ENCODE measurements around the gene SLC49A3.

SLC49A3 gene

GRCh38 chr4:661881-662761 lies 26.8 kb downstream of the SLC49A3 start:
- WGBS: 95% methylated on average over 42 of the region's 42 CpGs

GRCh38 chr4:661231-661630 lies 27.7 kb downstream of the SLC49A3 start:
- no peaks in the 10 kb centered on the region for H3K4me1 ChIP-seq (ENCODE audit: insufficient read depth, low read length)
- no peak overlapping the region for H3K4me3 ChIP-seq (ENCODE audit: low read length)
- 83% methylated on average over 3 of the region's 3 CpGs for WGBS
- no peak overlapping the region for H3K27ac ChIP-seq (ENCODE audit: low read depth, low read length)
- H3K9ac ChIP-seq (ENCODE audit: low read depth, low read length): no peak overlapping the region
- H3K9me3 ChIP-seq (ENCODE audit: insufficient read depth, low read depth, low read length): no peaks in the 10 kb centered on the region
- no peaks in the 10 kb centered on the region for H3K27me3 ChIP-seq (ENCODE audit: insufficient read depth, low read length)
- H3K36me3 ChIP-seq (ENCODE audit: insufficient read depth, low read length): no peaks in the 10 kb centered on the region

More at GRCh38 chr4:661881-662761, 26.8 kb downstream of the SLC49A3 start:
- Histone ChIP-seq H3K27ac (ENCODE audit: low read depth, low read length) (no peak overlapping the region), H3K9ac (ENCODE audit: low read depth, low read length) (no peak overlapping the region), H3K4me1 (ENCODE audit: insufficient read depth, low read length) (no peaks in the 10 kb centered on the region), H3K36me3 (ENCODE audit: insufficient read depth, low read length) (no peaks in the 10 kb centered on the region), H3K4me3 (ENCODE audit: low read length) (no peak overlapping the region), H3K9me3 (ENCODE audit: insufficient read depth, low read depth, low read length) (no peaks in the 10 kb centered on the region), H3K27me3 (ENCODE audit: insufficient read depth, low read length) (no peaks in the 10 kb centered on the region)

DNA sequence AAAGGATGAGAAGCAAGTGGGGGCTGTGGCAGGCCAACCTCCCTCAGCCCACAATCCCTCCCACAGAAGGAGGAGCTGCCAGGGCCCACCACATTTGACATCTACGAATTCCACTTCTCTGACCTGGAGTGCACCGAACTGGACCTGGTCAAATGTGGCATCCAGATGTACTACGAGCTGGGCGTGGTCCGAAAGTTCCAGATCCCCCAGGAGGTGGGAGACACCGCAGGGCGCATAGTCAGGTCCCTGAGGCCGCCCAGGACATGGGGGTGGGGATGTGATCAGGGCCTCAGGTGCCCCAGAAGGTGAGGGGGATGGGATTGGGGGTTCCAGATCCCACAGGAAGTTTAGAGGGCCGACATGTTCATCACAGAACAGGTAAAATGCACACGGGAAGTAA lies 28.6 kb downstream of the SLC49A3 start:
- no peak overlapping the region for H3K9ac ChIP-seq (ENCODE audit: low read depth, low read length)
- H3K27me3 ChIP-seq (ENCODE audit: insufficient read depth, low read length): no peaks in the 10 kb centered on the region
- H3K36me3 ChIP-seq (ENCODE audit: insufficient read depth, low read length): no peaks in the 10 kb centered on the region
- H3K9me3 ChIP-seq (ENCODE audit: insufficient read depth, low read depth, low read length): no peaks in the 10 kb centered on the region
- no peak overlapping the region for H3K27ac ChIP-seq (ENCODE audit: low read depth, low read length)
- H3K4me3 ChIP-seq (ENCODE audit: low read length): no peak overlapping the region
- 94% methylated on average over 10 of the region's 10 CpGs for WGBS
- H3K4me1 ChIP-seq (ENCODE audit: insufficient read depth, low read length): no peaks in the 10 kb centered on the region

GRCh38 chr4:659851-660250 lies 29.1 kb downstream of the SLC49A3 start:
- no peaks in the 10 kb centered on the region for H3K27me3 ChIP-seq (ENCODE audit: insufficient read depth, low read length)
- H3K27ac ChIP-seq (ENCODE audit: low read depth, low read length): no peak overlapping the region
- H3K9ac ChIP-seq (ENCODE audit: low read depth, low read length): no peak overlapping the region
- no peaks in the 10 kb centered on the region for H3K4me1 ChIP-seq (ENCODE audit: insufficient read depth, low read length)
- H3K36me3 ChIP-seq (ENCODE audit: insufficient read depth, low read length): no peaks in the 10 kb centered on the region
- 96% methylated on average over 8 of the region's 8 CpGs for WGBS
- H3K4me3 ChIP-seq (ENCODE audit: low read length): no peak overlapping the region
- H3K9me3 ChIP-seq (ENCODE audit: insufficient read depth, low read depth, low read length): no peaks in the 10 kb centered on the region

- H3K27me3 ChIP-seq (ENCODE audit: insufficient read depth, low read length): no peaks in the 10 kb centered on the region
- H3K27ac ChIP-seq (ENCODE audit: low read depth, low read length): no peak overlapping the region
- no peak overlapping the region for H3K9ac ChIP-seq (ENCODE audit: low read depth, low read length)
- no peak overlapping the region for H3K4me3 ChIP-seq (ENCODE audit: low read length)
- no peaks in the 10 kb centered on the region for H3K36me3 ChIP-seq (ENCODE audit: insufficient read depth, low read length)
- no peaks in the 10 kb centered on the region for H3K9me3 ChIP-seq (ENCODE audit: insufficient read depth, low read depth, low read length)
- H3K4me1 ChIP-seq (ENCODE audit: insufficient read depth, low read length): no peaks in the 10 kb centered on the region
- 94% methylated on average over 32 of the region's 32 CpGs for WGBS
Observed at GRCh38 chr4:658681-659667, 30.0 kb downstream of the SLC49A3 start.

DNA sequence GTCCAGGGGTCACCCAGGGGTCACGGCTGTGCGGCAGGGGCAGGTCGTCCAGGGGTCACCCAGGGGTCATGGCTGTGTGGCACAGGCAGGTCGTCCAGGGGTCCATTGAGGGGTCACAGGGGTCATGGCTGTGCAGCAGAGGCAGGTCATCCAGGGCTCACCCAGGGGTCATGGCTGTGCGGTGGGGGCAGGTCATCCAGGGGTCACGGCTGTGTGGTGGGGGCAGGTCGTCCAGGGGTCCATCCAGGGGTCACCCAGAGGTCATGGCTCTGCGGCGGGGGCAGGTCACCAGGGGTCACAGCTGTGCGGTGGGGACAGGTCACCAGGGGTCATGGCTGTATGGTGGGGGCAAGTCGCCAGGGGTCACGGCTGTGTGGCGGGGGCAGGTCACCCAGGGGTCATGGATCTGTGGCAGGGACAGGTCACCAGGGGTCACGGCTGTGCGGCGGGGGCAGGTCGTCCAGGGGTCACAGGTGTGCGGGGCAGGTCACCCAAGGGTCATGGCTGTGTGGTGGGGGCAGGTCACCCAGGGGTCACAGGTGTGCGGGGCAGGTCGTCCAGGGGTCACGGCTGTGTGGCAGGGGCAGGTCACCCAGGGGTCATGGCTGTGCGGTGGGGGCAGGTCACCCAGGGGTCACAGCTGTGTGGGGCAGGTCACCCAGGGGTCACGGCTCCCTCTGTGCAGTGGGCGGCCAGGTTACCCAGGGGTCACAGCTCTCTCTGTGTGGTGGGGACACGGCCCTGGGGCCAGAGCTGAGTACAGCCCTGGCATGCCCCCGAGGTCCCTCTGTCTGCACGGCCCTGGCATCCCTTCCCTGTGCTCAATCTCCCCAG lies 30.9 kb downstream of the SLC49A3 start:
- WGBS: 92% methylated on average over 27 of the region's 27 CpGs
- Histone ChIP-seq H3K27ac (ENCODE audit: low read depth, low read length) (no peak overlapping the region), H3K27me3 (ENCODE audit: insufficient read depth, low read length) (no peaks in the 10 kb centered on the region), H3K9me3 (ENCODE audit: insufficient read depth, low read depth, low read length) (no peaks in the 10 kb centered on the region), H3K4me1 (ENCODE audit: insufficient read depth, low read length) (no peaks in the 10 kb centered on the region), H3K9ac (ENCODE audit: low read depth, low read length) (no peak overlapping the region), H3K4me3 (ENCODE audit: low read length) (no peak overlapping the region), H3K36me3 (ENCODE audit: insufficient read depth, low read length) (no peaks in the 10 kb centered on the region)

- 94% methylated on average over 23 of the region's 23 CpGs for WGBS
- H3K9ac ChIP-seq (ENCODE audit: low read depth, low read length): no peak overlapping the region
- no peaks in the 10 kb centered on the region for H3K9me3 ChIP-seq (ENCODE audit: insufficient read depth, low read depth, low read length)
- H3K4me1 ChIP-seq (ENCODE audit: insufficient read depth, low read length): no peaks in the 10 kb centered on the region
- H3K27me3 ChIP-seq (ENCODE audit: insufficient read depth, low read length): no peaks in the 10 kb centered on the region
- no peaks in the 10 kb centered on the region for H3K36me3 ChIP-seq (ENCODE audit: insufficient read depth, low read length)
- no peak overlapping the region for H3K27ac ChIP-seq (ENCODE audit: low read depth, low read length)
- no peak overlapping the region for H3K4me3 ChIP-seq (ENCODE audit: low read length)
Observed at GRCh38 chr4:657338-657833, 31.6 kb downstream of the SLC49A3 start.

DNA sequence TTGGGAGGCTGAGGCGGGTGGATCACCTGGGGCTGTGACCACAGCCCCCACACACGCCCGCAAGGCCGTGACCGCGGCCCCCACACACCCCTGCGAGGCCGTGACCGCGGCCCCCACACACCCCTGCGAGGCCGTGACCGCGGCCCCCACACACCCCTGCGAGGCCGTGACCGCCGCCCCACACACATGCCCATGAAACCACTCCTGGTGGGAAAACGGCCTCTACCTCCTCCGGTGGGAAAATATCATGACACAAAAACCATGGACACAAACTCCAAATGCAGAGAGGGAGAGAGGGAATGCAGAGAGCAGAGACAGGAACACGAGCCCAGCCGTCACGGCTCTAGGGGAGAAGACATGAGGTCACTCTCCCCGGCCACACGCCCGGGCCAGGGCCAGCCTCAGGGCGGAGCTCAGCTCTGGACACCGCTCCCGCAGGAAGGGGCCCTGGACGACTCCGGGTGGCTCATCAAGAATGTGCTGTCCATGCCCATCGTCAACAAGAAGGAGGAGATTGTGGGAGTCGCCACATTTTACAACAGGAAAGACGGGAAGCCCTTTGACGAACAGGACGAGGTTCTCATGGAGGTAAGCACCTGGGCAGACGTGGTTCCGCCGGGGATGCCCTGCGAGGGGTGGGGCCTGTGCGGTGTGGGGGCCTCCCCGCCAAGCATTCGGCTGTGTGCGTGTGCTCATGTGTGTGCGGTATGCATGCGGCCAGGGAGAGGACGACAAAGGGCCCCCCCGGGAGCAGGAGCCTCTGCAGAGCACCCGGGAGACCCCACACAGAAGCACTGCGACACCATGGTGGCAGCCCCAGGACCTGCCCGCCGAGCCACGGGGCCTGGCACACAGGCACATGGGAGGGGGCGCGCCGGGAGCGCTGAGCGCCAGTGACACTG lies 32.3 kb downstream of the SLC49A3 start:
- no peak overlapping the region for H3K27ac ChIP-seq (ENCODE audit: low read depth, low read length)
- no peaks in the 10 kb centered on the region for H3K36me3 ChIP-seq (ENCODE audit: insufficient read depth, low read length)
- H3K4me3 ChIP-seq (ENCODE audit: low read length): no peak overlapping the region
- H3K27me3 ChIP-seq (ENCODE audit: insufficient read depth, low read length): no peaks in the 10 kb centered on the region
- no peak overlapping the region for H3K9ac ChIP-seq (ENCODE audit: low read depth, low read length)
- no peaks in the 10 kb centered on the region for H3K4me1 ChIP-seq (ENCODE audit: insufficient read depth, low read length)
- 92% methylated on average over 58 of the region's 58 CpGs for WGBS
- H3K9me3 ChIP-seq (ENCODE audit: insufficient read depth, low read depth, low read length): no peaks in the 10 kb centered on the region

DNA sequence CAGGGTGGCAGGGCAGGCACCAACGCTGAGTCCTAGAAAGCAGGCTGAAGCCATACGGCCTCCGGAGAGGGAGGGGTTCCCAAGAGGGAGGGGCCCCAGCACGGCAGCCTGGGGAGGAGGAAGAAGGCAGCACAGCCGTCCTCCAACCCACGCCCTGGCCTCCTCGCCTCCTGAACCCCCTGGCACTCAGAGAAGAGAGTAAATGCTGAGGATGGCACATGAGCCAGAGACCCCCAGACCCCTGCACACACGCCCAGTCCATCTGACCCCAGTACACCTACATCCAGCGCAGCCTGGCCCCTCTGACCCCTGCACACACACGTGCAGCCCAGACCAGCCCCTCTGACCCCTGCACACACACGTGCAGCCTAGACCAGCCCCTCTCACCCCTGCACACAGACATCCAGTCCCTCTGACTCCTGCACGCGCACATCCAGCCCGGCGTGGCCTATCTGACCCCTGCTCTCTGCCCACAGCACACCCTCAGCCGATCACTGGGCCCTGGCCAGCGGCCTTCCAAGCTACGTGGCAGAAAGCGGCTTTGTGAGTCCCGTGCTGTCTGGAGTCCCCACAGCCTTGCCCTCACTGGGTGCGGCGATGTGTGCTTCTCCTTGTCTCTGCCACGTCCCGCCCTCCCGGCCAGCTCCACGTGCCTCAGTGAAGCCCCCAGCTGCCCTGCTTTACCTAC lies 33.3 kb downstream of the SLC49A3 start:
- H3K27me3 ChIP-seq (ENCODE audit: insufficient read depth, low read length): no peaks in the 10 kb centered on the region
- H3K36me3 ChIP-seq (ENCODE audit: insufficient read depth, low read length): no peaks in the 10 kb centered on the region
- H3K27ac ChIP-seq (ENCODE audit: low read depth, low read length): no peak overlapping the region
- H3K4me1 ChIP-seq (ENCODE audit: insufficient read depth, low read length): no peaks in the 10 kb centered on the region
- no peaks in the 10 kb centered on the region for H3K9me3 ChIP-seq (ENCODE audit: insufficient read depth, low read depth, low read length)
- H3K9ac ChIP-seq (ENCODE audit: low read depth, low read length): no peak overlapping the region
- 89% methylated on average over 26 of the region's 26 CpGs for WGBS
- no peak overlapping the region for H3K4me3 ChIP-seq (ENCODE audit: low read length)

Data from HUES64 (cell line).